NCI-H2227 treated with DMSO at 0.1 percent for 48 hours (cell line): ENCODE data around the gene GRIN2A.

Experiments used
- DNase-seq: peaks from one replicate; lab custom pipeline; 2025; lab: John Stamatoyannopoulos, UW

The GRIN2A gene

DNA sequence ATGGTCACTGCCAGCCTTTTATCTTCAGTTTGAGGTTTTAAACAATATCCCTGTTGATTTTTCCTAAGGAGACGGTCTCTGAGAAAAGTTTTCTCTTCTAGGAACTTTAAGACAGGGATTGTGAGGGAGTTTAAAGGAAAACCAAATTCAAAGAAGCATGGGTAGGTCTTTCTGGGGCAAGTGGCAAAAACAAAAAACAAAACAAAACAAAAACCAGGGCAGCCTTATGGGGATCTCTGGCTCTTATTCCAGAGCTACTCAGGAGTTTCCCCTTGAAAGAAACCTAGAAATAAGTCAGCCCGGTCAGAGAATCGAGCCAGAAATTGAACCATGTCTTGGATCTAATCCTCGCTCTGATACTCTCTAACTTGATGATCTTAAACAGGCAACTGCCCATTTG, 424.5 kb downstream of the GRIN2A start:
- DNase-seq = no peak

DNA sequence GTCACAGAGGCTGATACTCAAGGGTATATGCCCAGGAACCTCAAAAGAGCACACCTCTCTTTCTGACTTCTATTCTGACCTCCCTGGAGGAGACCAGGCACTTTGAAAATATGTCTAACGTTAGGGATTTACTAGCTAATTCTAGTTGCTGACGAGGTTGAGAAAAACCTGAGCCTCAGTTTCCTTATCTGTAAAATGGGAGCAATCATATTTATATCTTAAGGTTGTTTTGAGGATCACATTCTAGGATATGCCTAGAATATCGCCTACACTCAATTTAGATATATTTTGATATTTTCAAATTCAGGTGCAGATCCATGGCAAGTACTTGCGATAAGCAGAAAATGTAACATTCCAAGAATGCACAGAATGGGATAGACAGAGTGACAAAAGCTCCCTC, 425.8 kb downstream of the GRIN2A start:
- no peak for DNase-seq

DNA sequence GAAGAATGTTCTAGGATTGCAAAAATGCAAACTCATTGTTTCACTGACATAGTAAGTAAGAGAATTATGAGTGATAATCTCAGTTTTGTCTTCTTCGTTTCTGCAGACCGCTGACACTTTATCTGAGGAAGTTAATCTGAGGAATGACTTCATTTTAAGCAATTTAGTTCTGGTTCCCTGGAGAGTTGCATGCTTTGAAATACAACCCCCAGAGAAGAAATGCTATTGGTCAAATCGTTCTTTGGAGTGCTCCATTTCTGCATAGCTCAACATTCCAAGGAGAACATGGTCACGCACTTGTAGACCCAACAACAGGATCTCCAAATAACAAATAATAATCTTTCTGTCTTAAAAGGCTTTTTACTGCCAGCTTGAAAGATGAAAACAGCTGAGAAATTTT, 427.1 kb downstream of the GRIN2A start:
- no peak for DNase-seq

DNA sequence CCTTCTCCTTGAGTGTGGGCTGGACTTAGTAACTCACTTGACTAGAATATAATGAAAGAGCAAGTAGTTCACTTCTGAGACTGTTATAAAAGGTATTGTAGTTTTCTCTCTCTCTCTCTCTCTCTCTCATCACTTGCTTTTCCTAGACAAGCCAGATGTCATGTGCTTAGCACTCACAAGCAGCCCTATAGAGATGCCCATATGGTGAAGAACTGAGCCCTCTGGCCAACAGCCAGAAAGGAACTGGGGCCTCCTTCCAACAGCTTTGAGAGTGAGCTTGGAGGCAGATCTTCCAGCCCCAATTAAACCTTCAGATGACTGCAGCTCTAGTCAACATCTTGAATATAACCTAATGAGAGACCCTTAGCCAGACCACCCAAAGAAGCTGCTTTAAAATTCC, 440.5 kb downstream of the GRIN2A start:
- no peak for DNase-seq

DNA sequence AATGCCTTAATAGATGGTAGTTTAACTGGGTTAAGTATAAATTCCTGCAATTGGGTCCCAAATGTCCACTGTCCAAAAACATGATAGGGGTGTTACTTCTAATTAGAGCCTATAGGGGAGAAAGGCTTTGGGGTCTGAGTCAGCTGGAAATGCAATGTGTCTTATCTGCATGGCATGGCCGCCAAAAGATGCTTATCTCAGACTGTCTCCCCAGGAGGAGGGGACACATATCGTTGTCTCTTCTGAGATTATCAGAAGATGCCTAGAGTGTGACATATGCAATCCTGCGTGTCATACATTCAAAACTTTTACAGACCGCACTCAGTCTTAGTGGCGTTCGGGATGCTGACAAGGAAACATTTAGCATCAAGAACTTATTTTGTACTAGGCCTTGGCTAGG, 442.9 kb downstream of the GRIN2A start:
- no peak for DNase-seq

DNA sequence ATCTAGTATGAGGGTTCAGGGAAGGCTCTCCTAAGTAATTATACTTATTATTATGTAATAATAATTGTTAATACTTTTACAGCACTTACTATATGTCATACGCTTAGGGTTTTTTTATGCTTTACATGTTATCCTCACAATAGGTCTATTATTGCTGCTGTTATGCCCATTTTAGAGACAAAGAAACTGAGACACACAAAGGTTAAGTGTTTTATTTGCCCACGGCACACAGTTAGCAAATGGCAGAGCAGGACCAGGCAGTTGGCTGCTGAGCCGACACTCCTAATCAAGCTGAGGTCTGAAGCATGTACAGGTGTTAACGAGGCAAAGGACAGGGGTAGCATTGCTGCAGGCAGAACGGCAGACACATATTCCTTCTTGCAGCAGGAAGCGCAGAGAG, 443.5 kb downstream of the GRIN2A start:
- no peak for DNase-seq

DNA sequence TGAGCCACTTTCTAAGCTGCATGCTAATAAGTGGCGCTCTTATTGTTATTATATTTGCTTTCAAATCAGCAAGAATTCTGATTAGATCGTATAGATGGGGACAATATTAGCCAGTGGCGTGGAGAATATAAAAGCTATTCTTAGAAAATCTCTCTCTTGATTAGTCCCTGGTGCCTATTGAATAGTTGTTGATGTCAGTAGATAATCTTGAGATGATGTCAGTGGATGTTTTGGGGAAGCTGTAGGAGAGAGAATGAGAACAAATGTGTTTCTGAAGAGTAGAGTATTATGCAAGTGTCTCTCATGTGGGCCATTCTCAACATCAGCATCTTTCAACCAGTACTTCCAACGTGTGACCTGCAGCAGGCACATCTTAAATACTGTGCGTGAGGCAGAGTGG, 445.7 kb downstream of the GRIN2A start:
- no peak for DNase-seq

DNA sequence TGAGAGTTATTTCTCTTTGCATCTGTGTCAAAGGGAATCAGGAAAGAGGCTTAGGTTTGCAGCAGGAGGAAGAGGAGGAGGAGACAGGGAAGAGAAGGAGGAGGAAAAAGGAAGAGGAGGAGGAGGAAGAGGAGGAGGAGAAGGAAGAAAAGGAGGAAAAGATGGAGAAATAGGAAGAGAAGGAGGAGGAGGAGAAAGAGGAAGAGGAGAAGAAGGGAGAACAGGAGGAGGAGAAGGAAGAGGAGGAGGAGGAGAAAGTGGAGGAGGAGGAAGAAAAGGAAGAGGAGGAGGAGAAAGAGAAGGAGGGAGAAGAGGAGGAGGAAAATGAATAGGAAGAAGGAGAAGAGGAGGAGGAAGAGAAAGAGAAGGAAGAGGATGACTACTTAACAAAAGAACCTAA, 459.1 kb downstream of the GRIN2A start:
- DNase-seq = no peak

DNA sequence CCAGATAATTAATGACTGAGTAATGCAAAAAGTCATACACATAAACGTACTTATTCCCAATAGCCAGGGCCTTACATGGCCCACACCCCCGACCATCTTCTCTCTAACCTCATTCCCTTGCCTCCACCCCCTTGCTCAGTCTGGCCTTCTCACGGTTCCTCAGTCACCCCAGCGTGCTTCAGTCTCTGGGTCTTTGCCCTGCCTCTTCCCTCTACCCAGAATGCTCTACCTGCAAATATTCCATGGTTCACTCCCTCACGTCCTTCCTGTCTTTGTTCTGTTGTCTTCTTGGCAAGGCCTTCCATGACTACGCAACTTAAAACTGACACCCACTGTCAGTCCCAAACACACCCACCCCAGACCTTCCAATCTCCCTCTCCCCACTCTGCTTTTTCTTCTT, 468.3 kb downstream of the GRIN2A start:
- no peak for DNase-seq

DNA sequence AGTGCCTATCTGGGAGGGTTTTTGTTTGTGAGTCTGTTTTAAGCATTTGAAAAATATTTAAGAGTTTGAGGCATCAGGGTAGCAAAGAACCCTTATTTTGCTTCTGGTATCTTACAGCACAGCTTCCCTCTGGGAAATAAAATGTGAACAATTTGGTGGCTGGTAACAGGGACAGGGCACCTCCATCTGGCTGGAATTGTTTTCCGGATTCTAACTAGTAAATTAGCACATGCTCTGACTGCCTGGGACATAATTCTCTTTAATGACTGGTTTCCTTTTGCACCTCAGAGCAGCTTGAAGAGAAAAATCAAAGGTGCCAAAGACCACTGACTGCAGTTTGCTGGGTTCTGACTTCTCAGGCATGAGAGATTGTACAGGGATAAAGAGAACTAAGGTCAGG, 469.1 kb downstream of the GRIN2A start:
- no peak for DNase-seq

DNA sequence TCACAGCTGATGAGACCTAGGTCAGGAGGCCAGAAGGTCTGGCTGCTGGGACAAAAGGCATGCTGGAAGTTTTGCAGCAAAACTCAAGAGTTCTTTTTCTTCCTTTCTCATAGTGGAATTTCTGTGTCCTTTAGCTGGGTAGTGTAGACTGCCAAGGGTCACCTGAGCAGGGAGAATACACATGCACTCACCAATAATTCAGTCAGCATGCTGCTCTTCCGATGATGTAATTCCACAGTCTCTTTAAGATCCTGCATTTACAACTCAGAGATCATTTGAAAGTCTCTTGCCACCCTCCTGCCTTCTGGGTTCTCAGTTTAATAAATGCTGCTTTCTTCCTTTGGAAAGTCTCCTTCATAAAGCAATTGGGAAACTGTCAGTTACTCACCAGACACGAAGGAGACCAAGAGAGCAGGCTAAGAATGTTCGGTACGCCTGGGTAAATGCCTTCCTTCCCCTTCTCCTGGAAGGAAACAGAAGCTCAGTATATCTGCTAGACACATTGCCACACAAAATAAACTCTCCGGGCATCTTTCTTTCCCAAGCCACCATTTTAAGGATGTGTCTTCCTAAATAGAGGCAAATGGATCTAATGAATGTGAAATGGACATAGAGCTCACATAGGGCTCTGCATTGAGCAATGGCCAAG, 473.1 kb downstream of the GRIN2A start:
- DNase-seq = no peak

DNA sequence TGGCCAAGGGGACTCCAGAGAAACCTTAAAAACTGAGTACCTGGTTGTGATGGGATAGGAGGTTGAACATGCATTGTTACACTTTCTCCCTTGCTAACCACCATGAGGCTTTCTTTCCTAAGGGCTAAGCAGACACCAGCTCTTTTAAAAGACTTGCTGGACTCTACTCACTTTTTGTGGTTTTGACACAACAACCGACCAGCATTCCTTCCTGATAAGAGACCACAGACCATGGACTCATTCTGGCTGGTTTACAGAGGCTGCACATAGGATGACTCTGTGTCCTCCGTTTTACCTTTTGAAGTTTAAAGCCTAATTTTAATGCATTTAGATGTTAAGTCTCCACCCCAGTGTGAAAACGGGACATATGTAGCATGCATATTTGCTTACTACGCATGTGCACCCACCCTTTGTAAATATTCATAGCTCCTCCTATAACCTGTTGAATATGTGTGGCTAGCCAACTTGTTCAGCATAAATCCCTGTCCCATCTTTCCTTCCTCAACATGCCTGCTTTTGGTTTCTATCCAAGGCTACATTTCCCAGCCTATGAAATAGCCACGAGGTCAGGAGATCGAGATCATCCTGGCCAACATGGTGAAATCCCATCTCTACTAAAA, 475.9 kb downstream of the GRIN2A start:
- no peak for DNase-seq

DNA sequence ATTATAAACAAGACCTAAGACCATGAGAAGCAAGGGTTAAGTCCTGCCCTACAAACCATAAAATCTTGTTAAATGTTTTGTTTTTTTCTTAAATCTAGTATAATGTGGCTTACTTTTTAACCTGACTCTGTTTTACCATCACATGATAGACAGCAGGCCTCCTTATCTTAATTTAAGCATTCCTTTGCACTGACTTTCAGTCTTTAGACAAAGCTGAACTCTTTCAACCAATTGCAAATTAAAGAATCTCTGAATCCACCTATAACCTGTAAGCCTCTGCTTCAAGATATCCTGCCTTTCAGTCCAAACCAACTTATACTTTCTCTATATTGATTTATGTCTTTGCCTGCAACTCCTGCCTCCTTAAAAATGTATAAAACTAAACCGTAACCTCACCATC, 478.5 kb downstream of the GRIN2A start:
- DNase-seq = no peak
